IPS DF 4.7 (cell line): ENCODE data around the gene EFCAB13.

Experiments used
- DNase-seq: peaks from one replicate; pipeline ENCODE4 v3.0.0-alpha.2; 2013; ENCODE audit warnings: low spot score; ENCODE audit errors: extremely low read depth

EFCAB13 gene

DNA sequence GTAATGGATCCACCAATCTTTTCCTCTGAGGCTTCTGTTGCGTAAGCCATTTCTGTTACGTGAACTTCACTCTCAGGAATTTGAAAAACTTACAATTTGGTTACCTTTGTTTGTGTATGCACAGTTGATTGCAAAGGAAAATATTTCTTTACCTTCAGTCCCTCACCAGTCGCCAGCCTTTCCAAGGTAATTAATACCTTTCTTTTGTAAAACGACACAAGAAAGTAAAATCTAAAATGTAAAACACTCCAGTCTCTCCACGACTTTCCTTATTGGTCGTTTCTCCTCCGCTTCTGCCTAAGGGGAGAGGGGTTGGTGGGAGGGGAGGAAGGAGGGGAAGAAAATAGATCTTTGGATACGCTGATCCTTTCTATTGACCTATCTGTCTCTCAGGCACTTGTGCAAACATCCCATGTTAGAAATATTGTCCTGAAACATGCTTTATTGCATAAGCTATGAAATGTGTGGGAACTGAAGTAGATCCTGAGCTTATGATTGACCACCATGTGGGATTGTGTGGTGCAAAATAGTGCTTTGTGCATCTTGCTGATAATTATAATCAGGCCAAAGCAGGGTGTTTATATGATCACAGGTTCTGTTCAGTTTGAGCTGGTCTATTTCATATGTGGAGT lies 32.4 kb upstream of the EFCAB13 start:
- DNase-seq, result no peak

DNA sequence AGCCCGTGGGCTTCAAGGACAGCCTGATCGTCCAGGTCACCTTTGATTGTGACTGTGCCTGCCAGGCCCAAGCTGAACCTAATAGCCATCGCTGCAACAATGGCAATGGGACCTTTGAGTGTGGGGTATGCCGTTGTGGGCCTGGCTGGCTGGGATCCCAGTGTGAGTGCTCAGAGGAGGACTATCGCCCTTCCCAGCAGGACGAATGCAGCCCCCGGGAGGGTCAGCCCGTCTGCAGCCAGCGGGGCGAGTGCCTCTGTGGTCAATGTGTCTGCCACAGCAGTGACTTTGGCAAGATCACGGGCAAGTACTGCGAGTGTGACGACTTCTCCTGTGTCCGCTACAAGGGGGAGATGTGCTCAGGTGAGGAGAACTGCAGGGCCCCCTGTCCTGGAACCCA lies 31.5 kb upstream of the EFCAB13 start:
- DNase-seq, result no peak

DNA sequence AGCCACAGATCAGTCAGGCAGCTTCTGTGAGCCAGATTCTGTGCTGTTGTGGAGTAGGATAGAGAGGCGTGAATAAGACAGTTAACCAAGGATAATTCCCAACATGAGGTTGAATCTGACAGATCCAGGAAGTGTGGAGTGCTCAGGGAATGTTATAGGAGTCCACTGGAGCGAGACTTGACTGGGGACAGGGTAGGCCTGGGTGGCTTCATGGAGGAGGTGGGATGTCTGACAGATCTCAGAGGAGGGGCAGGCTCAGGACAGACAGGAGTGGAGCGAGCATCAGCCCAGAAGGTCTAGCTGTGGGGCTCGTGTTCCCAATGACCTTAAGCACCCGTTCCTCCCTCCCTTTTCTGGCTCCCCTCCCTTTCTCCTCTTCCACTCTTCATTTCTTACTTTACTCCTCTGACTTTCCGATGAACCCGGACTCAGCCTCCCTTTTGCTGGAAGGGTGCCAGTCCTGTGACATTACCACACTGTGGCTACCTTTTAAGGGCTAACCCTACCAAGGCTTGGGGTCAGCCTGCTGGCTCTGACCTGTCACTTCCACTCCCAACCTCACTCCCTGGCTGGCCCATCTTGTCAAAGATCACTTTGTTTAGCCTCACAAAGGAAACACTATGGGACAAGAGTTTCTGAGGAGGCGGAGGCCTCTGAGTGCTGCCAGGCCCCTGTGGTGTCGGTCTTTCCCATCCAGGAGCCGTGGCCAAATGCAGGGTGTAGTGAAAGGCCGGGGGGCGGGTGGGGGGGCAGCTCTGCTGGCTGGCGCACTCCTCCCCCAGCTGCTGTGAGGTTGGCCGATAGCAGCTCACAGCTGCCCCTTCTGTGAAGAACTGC lies 28.5 kb upstream of the EFCAB13 start:
- no peak for DNase-seq

DNA sequence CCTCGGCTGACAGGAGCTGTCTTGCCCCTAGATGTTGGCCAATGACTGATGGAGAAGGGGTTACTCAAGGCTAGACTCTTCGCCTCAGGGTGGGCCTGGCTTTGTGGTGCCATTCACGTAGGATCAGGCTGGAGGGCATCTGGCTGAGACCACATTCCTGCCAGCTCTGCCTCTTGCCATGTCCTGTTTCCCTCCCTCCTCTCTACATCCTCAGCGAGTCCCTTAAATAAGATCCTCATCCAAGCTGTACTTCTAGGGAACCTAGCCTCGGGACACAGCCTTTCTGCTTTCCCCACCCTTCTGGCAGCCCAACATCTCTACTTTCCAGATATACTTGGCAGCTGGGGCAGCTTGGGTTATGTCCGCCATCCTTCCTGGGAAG lies 27.9 kb upstream of the EFCAB13 start:
- no peak for DNase-seq

DNA sequence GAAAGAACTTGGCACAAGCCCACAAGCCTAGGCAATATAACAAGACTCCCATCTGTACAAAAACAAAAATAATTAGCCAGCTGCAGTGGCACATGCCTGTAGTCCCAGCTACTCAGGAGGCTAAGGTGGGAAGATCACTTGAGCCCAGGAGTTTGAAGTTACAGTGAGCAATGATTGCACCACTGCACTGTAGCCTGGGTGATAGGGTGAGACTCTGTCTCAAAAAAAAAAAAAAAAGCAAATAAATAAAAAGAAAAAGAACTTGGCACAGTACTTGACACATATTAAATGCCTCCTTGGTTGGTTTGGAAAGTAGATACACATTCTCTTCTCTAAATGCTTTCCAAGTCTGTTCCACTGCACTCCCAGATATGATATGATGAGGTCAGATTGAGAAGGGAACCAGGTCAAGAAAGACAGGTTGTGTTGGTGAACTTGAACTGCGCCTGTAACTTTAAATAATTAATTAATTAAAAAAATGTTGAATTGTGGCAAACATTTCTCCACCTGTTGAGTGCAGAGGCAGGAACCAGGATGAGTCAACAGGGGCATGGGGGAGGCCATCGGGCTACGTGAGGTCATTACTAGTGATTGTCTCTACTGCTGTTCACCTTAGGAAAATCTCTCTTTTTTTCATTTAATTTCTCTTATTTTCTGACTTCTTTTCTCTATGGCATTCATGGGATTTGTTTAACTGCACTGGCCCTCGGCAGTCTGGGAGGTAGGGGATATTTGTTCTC lies 25.9 kb upstream of the EFCAB13 start:
- no peak for DNase-seq

DNA sequence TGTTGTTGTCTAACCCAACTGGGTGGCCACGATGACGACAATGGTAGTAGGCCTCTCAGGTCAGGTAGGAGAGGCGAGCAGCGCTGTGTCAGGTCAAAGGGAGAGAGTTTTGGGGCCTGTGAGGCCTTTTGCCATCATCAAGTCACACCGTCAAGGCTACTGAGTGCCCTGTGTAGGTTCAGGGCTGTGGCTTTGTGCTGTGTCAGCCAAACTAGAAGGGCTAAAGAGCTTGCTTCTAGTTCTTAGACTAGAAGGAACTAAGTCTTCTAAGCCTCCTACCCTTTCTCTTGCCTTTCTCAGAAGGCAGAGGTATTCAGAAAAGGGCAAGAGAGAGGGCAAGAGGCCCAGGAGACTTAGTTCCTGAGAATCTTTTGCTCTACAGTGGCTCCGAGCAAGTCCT lies 25.0 kb upstream of the EFCAB13 start:
- DNase-seq, result no peak

DNA sequence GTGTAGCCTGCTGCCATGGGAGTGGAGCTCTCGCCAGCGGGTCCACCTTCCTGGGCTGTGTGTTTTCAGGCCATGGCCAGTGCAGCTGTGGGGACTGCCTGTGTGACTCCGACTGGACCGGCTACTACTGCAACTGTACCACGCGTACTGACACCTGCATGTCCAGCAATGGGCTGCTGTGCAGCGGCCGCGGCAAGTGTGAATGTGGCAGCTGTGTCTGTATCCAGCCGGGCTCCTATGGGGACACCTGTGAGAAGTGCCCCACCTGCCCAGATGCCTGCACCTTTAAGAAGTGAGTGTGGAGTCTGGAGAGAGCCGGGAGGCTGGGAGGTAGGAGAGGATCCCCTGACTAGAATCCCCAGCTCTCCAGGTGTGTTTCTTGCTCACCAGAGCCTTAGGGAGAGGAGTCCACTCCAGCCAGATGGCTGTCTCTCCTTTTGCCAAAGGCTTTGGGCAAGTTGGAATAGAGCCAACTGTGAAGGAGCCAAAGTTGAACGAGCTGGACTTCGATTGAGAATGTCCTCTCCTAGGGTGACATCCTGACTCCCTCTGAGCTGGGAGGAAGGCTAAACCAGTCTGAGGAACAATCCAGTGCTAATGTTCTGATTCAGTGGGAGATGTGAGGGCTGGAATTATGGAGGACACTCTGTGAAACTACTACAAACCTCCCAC lies 24.4 kb upstream of the EFCAB13 start:
- DNase-seq, result no peak

DNA sequence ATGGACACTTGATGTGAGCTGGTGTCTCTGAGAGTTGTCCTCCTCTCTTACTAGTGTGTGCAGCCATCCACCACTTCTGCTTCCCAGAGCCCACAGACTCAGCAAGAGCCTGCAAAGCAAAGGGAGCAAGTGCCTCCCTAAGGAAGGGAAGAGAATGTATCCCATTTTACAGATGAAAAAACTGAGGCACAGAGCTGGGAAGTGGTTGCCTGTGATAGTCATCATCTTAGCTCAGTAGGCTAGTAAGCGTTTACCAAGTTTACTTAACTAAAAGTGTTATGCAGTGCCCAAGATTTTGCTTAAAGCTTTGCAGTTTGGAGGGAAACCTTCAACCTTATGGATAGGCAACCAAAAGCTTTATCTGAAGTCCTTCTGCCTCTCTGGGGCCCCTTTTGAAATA lies 23.0 kb upstream of the EFCAB13 start:
- DNase-seq, result no peak

DNA sequence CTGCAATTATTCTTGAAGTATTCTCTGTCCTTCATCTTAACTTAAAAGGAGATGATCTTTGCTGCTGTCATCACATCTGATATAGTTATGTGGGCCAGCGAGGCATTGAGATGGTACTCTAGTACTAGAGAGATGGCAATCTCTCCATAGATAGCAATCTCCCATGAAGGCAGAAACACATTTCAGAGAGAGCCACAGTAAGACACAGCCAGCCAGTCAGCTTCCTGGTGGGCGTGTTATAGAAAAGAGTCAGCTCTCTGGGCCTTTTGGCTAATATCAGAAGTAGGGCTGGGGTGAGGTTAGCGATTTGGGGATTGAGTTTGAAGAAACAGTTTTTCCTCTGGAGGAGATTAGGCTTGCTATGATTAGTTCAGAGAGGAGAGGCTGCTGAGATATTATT lies 22.6 kb upstream of the EFCAB13 start:
- DNase-seq, result no peak

DNA sequence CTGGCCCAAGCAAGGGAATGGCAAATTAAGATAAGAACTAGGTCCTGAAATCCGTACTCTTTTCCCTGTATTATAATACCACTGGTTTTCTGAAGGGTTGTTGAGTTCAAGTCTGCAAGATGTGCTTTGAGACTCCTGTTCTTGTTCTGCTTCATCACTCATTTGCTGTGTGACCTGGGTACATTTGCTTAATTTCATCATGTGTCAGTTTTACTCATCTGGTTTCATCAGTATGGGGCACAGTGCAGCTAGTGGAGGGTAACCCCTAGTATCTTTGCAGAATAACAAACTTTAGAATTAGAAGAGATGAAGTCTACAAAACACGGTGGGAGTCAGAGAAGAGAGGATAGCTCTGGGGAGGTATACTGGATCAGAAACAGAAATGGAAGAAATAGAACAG lies 21.9 kb upstream of the EFCAB13 start:
- no peak for DNase-seq

DNA sequence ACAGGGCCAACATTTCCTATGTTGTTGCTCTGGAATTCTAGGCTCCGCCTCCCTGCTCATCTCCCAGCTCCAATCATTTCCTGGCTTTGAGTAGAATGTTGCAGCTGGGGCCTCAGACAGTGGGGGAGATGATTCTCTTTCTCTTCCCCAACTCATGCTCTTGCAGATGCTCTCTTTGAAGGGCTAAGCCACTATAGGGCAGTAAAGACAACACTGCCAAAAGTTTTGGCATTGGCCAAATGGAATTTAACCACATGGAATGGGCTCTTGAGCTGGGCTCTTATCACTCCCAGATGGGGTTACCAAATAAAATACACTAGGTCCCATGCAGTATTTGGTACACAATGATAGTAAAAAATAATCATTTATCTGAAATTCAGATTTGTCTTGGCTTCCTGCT lies 19.6 kb upstream of the EFCAB13 start:
- no peak for DNase-seq

DNA sequence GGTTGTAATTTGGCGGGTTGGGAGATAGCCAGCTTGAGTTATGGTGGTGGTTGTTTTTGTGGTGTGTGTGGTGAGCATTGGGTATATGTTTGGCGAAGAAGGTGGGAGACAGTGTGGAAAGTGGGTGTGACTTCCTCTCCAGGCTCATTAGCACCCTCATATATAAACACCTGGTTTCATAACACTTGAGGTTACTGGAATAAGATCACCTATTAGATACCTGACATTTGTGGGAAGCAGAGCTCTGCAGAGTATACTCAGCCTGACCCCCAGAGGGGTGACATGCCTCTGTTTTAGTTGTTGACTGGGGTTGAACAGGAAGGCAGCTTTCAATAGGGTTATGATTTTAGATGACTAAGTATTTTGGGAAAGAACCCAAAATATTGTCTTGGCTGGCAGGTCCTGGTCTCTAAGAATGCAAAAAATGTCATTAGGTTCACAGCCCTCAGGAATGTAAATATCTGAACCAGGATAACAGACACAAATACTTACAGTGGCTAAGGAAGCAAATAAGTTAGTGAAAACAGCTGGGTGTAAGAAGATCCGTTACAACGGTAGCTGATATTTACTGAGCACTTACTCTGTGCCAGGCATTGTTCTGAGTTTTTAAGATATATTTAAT lies 18.3 kb upstream of the EFCAB13 start:
- no peak for DNase-seq

DNA sequence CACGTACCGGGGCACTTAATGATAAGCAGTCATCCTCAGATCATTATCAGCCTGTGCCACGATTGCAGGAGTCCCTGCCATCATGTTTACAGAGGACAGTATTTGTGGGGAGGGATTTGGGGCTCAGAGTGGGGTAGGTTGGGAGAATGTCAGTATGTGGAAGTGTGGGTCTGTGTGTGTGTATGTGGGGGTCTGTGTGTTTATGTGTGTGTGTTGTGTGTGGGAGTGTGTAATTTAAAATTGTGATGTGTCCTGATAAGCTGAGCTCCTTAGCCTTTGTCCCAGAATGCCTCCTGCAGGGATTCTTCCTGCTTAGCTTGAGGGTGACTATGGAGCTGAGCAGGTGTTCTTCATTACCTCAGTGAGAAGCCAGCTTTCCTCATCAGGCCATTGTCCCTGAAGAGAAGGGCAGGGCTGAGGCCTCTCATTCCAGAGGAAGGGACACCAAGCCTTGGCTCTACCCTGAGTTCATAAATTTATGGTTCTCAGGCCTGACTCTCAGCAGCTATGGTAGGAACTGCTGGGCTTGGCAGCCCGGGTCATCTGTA lies 13.5 kb upstream of the EFCAB13 start:
- DNase-seq, result no peak

DNA sequence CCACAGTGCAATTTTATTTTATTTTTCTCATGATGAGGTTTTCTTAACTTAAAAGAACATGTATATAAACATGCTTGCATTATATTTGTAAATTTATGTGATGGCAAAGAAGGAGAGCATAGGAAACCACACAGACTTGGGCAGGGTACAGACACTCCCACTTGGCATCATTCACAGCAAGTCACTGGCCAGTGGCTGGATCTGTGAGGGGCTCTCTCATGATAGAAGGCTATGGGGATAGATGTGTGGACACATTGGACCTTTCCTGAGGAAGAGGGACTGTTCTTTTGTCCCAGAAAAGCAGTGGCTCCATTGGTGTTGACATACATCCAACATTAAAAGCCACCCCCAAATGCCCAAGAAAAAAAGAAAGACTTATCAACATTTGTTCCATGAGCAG lies 12.3 kb upstream of the EFCAB13 start:
- DNase-seq, result no peak

DNA sequence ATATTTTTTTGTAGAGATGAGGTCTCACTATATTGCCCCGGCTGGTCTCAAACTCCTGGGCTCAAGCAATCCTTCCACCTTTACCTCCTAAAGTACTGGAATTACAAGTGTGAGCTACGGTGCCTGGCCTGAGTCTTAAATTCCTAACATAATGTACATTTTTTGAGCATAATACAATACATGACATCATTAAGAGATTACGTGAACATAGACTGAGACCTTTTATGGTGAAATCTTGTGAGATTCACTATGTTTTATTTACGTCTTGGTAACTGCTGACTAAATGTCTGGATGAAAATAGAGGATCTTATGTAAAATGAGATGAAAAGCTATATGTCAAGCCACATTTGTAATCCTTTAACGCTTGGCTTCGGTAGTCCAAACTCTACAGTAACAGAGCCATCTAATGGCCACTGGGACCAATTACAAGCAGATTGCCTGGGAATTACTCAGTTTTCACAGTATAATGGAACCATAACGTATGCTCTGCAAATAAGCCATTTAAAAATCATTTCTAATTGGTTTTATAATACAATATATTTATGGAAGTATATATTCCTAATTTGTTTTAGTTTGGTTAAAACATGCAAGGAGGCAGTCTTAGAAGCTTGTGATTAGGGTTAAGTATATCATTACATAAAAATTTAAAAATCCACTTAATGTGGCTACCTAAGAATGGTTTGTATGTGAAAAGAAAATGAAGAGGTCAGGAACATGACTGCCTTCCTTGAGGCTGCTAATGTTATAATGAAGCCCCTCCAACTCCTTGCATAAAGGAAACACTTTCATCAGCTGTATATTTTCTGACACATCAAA lies 8.1 kb upstream of the EFCAB13 start:
- DNase-seq, result no peak

DNA sequence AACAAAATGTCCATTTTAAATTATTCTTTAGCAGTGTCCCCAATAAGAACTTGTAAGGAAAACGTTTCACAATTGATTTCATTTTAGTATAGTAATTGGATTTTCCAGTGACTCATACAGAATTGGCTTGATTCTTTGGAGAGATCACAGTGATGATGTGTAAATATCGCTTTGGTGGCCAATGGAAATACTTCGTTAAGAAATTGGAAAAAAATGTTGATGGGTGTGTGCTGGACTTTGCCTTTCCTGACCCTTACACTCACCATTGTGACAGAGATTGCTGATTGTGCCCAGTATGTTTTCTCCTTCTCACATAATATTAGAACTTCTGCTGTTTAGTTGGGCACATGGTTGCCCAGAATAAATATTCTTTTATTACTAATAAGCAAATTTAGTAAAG lies 7.4 kb upstream of the EFCAB13 start:
- DNase-seq, result no peak

DNA sequence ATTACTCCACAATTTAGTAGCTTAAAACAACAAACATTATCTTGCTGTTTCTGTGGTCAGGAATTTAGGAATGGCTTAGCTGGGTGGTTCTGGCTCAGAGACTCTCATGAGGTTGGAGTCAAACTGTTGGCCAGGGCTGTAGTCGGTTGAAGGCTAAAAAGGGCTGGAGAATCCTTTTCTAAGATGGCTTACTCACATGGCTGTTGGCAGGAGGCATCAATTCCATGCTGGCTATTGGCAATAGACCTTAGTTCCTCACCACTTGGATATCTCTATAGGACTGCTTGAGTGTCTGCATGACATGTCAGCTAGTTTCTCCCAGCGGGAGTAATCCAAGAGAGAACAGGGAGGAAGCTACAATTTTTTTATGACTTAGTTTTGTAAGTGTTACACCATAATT lies 6.6 kb upstream of the EFCAB13 start:
- no peak for DNase-seq

DNA sequence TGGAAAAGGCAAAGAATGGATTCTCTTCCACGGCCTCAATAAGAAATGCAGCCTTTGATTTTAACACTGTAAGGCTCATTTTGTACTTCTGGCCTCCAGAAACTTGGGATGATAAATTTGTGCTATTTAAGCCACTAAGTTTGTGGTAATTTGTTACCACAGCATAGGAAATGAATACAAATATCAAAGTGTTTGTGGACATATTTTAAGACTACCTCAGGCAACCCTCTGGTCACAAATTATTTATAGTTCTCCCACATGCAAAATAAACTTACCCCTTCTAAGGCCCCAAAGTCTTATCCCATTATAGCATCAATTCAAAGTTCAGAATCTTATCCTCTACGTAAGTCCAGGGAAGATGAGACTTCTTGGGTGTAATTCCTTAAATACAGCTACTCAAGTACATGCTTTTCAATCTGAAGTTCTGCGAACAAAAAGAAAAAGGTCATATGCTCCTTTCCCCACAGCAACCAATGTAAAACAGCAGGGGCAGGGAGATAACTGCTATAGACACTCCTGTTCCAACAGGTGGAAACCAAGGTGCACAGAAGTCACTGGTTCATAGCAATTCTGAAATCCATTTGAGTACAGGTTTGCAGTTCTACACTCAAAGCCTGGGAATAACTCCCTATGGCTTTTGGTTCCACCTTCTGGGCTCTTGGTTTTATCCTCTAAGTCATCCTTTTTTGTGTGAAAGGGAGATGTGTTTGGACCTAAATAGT lies 5.4 kb upstream of the EFCAB13 start:
- no peak for DNase-seq

DNA sequence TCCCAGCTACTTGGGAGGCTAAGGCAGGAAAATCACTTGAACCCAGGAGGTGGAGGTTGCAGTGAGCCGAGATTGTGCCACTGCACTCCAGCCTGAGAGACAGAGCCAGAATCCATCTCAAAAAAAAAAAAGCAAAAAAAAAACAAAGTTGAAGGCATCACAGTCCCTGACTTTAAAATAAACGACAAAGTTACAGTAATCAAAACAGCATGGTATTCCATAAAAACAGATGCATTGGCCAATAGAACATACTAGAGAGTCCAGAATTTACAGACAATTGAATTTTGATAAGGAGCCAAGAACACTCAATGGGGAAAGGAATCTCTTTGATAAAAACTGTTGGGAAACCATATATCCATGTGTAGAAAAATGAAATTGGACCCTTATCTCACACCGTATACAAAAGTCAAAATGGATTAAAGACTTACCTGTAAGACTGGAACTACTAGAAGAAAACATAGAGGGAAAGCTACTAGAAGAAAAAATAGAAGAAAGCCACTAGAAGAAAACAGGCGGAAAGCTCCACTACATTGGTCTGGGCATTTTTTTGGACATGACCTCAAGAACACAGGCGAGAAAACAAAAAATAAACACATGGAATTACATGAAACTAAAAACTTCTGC lies 2.8 kb upstream of the EFCAB13 start:
- no peak for DNase-seq
